HEK293 (cell line): ENCODE measurements around the gene TIGAR.

Source experiments
- KLF7 ChIP-seq: fragments of 450-650 bp; formaldehyde crosslinking; IDR thresholded peaks from 2 replicates; pipeline ENCODE4 v1.5.1; 2016; ENCODE audit warnings: missing biosample characterization, missing genetic modification characterization, borderline replicate concordance
- KLF8 ChIP-seq: fragments of 450-650 bp; formaldehyde crosslinking; IDR thresholded peaks from 2 replicates; pipeline ENCODE4 v1.5.1; 2016; ENCODE audit warnings: missing biosample characterization, missing genetic modification characterization
- KLF9 ChIP-seq: fragments of 450-650 bp; formaldehyde crosslinking; IDR thresholded peaks from 2 replicates; pipeline ENCODE4 v1.5.1; 2016; ENCODE audit warnings: missing biosample characterization, missing genetic modification characterization, low read depth
- TCF7L2 ChIP-seq: IDR thresholded peaks from 2 replicates; pipeline ENCODE4 v1.6.1; 2011; ENCODE audit warnings: low read depth, mild to moderate bottlenecking, inconsistent platforms, low read length, moderate library complexity, borderline replicate concordance
- WT1 ChIP-seq: fragments of 450-650 bp; formaldehyde crosslinking; IDR thresholded peaks from 2 replicates; pipeline ENCODE4 v1.5.1; 2016; ENCODE audit warnings: missing biosample characterization, missing genetic modification characterization
- ZBTB1 ChIP-seq: fragments of 450-650 bp; formaldehyde crosslinking; IDR thresholded peaks from 2 replicates; pipeline ENCODE4 v1.5.1; 2016; ENCODE audit warnings: missing biosample characterization, missing genetic modification characterization
- ZBTB11 ChIP-seq: fragments of 450-650 bp; formaldehyde crosslinking; conservative IDR thresholded peaks from 2 replicates; pipeline ENCODE4 v1.5.1; 2016; ENCODE audit warnings: low read depth, missing biosample characterization, missing genetic modification characterization
- ZBTB21 ChIP-seq: fragments of 450-650 bp; formaldehyde crosslinking; IDR thresholded peaks from 2 replicates; pipeline ENCODE4 v1.5.1; 2017; ENCODE audit warnings: missing biosample characterization, missing genetic modification characterization
- ZBTB6 ChIP-seq: fragments of 450-650 bp; formaldehyde crosslinking; IDR thresholded peaks from 2 replicates; pipeline ENCODE4 v1.5.1; 2017; ENCODE audit warnings: missing biosample characterization, missing genetic modification characterization
- ZNF140 ChIP-seq: fragments of 450-650 bp; formaldehyde crosslinking; IDR thresholded peaks from 2 replicates; pipeline ENCODE4 v1.5.1; 2016; ENCODE audit warnings: missing biosample characterization, missing genetic modification characterization
- ZNF155 ChIP-seq: fragments of 450-650 bp; formaldehyde crosslinking; IDR thresholded peaks from 2 replicates; pipeline ENCODE4 v1.5.1; 2016; ENCODE audit warnings: missing biosample characterization, missing genetic modification characterization
- ZNF157 ChIP-seq: fragments of 450-650 bp; formaldehyde crosslinking; IDR thresholded peaks from 2 replicates; pipeline ENCODE4 v1.5.1; 2016; ENCODE audit warnings: missing biosample characterization, missing genetic modification characterization
- ZNF239 ChIP-seq: fragments of 450-650 bp; formaldehyde crosslinking; IDR thresholded peaks from 2 replicates; pipeline ENCODE4 v1.5.1; 2016; ENCODE audit warnings: missing biosample characterization, missing genetic modification characterization
- ZNF324 ChIP-seq: fragments of 450-650 bp; formaldehyde crosslinking; IDR thresholded peaks from 2 replicates; pipeline ENCODE4 v1.5.1; 2016; ENCODE audit warnings: missing biosample characterization, missing genetic modification characterization
- ZNF391 ChIP-seq: fragments of 450-650 bp; formaldehyde crosslinking; IDR thresholded peaks from 2 replicates; pipeline ENCODE4 v1.5.1; 2016; ENCODE audit warnings: low read depth, missing biosample characterization, missing genetic modification characterization, borderline replicate concordance
- ZNF510 ChIP-seq: fragments of 450-650 bp; formaldehyde crosslinking; IDR thresholded peaks from 2 replicates; pipeline ENCODE4 v1.5.1; 2018; ENCODE audit warnings: mild to moderate bottlenecking, missing genetic modification characterization, missing biosample characterization; ENCODE audit not compliant: insufficient replicate concordance
- ZNF513 ChIP-seq: fragments of 450-650 bp; IDR thresholded peaks from 2 replicates; pipeline ENCODE4 v1.5.1; 2018; ENCODE audit warnings: missing biosample characterization, missing genetic modification characterization
- ZNF600 ChIP-seq: fragments of 450-650 bp; formaldehyde crosslinking; IDR thresholded peaks from 2 replicates; pipeline ENCODE4 v1.5.1; 2016; ENCODE audit warnings: missing biosample characterization, missing genetic modification characterization
- ZNF610 ChIP-seq: fragments of 450-650 bp; formaldehyde crosslinking; IDR thresholded peaks from 2 replicates; pipeline ENCODE4 v1.5.1; 2016; ENCODE audit warnings: missing biosample characterization, missing genetic modification characterization, borderline replicate concordance
- ZNF624 ChIP-seq: fragments of 450-650 bp; formaldehyde crosslinking; IDR thresholded peaks from 2 replicates; pipeline ENCODE4 v1.5.1; 2017; ENCODE audit warnings: missing biosample characterization, missing genetic modification characterization
- ZNF626 ChIP-seq: fragments of 450-650 bp; sonication (Bioruptor Pico); formaldehyde crosslinking; IDR thresholded peaks from 2 replicates; pipeline ENCODE4 v1.5.1; 2018; ENCODE audit warnings: missing biosample characterization, missing genetic modification characterization, inconsistent platforms
- ZNF677 ChIP-seq: fragments of 450-650 bp; IDR thresholded peaks from 2 replicates; pipeline ENCODE4 v1.5.0; 2018; ENCODE audit warnings: missing biosample characterization, mild to moderate bottlenecking, missing genetic modification characterization, moderate library complexity
- ZSCAN4 ChIP-seq: fragments of 450-650 bp; formaldehyde crosslinking; IDR thresholded peaks from 2 replicates; pipeline ENCODE4 v1.5.1; 2017; ENCODE audit warnings: missing biosample characterization, missing genetic modification characterization
- TF ChIP-seq, protein P1 (sequence below): fragments of 450-650 bp; formaldehyde crosslinking; IDR thresholded peaks from 2 replicates; pipeline ENCODE4 v1.5.1; 2016; ENCODE audit warnings: missing biosample characterization, missing genetic modification characterization
- TF ChIP-seq, protein P2 (sequence below): fragments of 450-650 bp; formaldehyde crosslinking; IDR thresholded peaks from 2 replicates; pipeline ENCODE4 v1.5.1; 2016; ENCODE audit warnings: missing biosample characterization, missing genetic modification characterization
- TF ChIP-seq, protein P3 (sequence below): IDR thresholded peaks from 2 replicates; pipeline ENCODE4 v1.6.1; 2011; ENCODE audit warnings: mild to moderate bottlenecking, low read depth, low read length, borderline replicate concordance

The TIGAR gene

GRCh38 chr12:4276524-4277204 is 44.3 kb upstream of the TIGAR start (continued):
- TF ChIP-seq, protein P1, sequence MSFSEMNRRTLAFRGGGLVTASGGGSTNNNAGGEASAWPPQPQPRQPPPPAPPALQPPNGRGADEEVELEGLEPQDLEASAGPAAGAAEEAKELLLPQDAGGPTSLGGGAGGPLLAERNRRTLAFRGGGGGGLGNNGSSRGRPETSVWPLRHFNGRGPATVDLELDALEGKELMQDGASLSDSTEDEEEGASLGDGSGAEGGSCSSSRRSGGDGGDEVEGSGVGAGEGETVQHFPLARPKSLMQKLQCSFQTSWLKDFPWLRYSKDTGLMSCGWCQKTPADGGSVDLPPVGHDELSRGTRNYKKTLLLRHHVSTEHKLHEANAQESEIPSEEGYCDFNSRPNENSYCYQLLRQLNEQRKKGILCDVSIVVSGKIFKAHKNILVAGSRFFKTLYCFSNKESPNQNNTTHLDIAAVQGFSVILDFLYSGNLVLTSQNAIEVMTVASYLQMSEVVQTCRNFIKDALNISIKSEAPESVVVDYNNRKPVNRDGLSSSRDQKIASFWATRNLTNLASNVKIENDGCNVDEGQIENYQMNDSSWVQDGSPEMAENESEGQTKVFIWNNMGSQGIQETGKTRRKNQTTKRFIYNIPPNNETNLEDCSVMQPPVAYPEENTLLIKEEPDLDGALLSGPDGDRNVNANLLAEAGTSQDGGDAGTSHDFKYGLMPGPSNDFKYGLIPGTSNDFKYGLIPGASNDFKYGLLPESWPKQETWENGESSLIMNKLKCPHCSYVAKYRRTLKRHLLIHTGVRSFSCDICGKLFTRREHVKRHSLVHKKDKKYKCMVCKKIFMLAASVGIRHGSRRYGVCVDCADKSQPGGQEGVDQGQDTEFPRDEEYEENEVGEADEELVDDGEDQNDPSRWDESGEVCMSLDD (tag by site-specific recombination): no peak; the same call in none of the 2 replicates
- TF ChIP-seq WT1 (tag by site-specific recombination): peak; percentile 25; the same call in 1 of the 2 replicates
- TF ChIP-seq ZNF600 (tag by site-specific recombination): peak; percentile 61
- no peak for TF ChIP-seq ZBTB1 (tag by site-specific recombination)
- no peak for TF ChIP-seq ZNF677
- TF ChIP-seq KLF7 (tag by site-specific recombination): no peak
- no peak for TF ChIP-seq ZNF624 (tag by site-specific recombination)
- no peak for TF ChIP-seq TCF7L2
- TF ChIP-seq KLF8 (tag by site-specific recombination): peak; percentile 83
- no peak for TF ChIP-seq ZNF391
- no peak for TF ChIP-seq ZNF239 (tag by site-specific recombination)
- no peak for TF ChIP-seq ZNF157 (tag by site-specific recombination)
- no peak for TF ChIP-seq ZNF513 (tag by site-specific recombination)
- TF ChIP-seq ZNF324 (tag by site-specific recombination): peak; percentile 69; the same call in 1 of the 2 replicates
- no peak for TF ChIP-seq ZNF140 (tag by site-specific recombination)
- TF ChIP-seq, protein P2, sequence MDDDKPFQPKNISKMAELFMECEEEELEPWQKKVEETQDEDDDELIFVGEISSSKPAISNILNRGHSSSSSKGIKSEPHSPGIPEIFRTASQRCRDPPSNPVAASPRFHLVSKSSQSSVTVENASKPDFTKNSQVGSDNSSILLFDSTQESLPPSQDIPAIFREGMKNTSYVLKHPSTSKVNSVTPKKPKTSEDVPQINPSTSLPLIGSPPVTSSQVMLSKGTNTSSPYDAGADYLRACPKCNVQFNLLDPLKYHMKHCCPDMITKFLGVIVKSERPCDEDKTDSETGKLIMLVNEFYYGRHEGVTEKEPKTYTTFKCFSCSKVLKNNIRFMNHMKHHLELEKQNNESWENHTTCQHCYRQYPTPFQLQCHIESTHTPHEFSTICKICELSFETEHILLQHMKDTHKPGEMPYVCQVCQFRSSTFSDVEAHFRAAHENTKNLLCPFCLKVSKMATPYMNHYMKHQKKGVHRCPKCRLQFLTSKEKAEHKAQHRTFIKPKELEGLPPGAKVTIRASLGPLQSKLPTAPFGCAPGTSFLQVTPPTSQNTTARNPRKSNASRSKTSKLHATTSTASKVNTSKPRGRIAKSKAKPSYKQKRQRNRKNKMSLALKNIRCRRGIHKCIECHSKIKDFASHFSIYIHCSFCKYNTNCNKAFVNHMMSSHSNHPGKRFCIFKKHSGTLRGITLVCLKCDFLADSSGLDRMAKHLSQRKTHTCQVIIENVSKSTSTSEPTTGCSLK (tag by site-specific recombination): no peak
- TF ChIP-seq ZBTB6 (tag by site-specific recombination): no peak
- peak; percentile 68; the same call in 1 of the 2 replicates for TF ChIP-seq ZBTB21 (tag by site-specific recombination)
- TF ChIP-seq ZNF610 (tag by site-specific recombination): no peak
- no peak for TF ChIP-seq KLF9 (tag by site-specific recombination)
- TF ChIP-seq ZSCAN4 (tag by site-specific recombination): 0 out of 2 replicates have a peak, but pooled peaks have one; percentile 22
- peak; percentile 28 for TF ChIP-seq ZBTB11 (tag by site-specific recombination)
- no peak for TF ChIP-seq ZNF510
- TF ChIP-seq ZNF626: no peak
- TF ChIP-seq, protein P3, sequence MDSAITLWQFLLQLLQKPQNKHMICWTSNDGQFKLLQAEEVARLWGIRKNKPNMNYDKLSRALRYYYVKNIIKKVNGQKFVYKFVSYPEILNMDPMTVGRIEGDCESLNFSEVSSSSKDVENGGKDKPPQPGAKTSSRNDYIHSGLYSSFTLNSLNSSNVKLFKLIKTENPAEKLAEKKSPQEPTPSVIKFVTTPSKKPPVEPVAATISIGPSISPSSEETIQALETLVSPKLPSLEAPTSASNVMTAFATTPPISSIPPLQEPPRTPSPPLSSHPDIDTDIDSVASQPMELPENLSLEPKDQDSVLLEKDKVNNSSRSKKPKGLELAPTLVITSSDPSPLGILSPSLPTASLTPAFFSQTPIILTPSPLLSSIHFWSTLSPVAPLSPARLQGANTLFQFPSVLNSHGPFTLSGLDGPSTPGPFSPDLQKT: no peak
- no peak for TF ChIP-seq ZNF155 (tag by site-specific recombination)
